H1 (cell line): Measurements from ENCODE around the gene OTOS. TPM values are rescaled to one million over a fixed set of nuclear protein-coding genes. Genes with fewer than 3 reads are reported as not detected.

ENCODE experiments used
- CTCF ChIA-PET: fragments of 300-600 bp; sonication (Branson Sonifier 250); formaldehyde crosslinking; loops from one replicate; lab custom pipeline; 2021; ENCODE audit not compliant: partially characterized antibody; lab: Charles Lee
- POLR2A ChIA-PET: fragments of 300-600 bp; sonication (Branson Sonifier 250); formaldehyde crosslinking; loops from one replicate; lab custom pipeline; 2021; ENCODE audit warnings: inconsistent platforms; ENCODE audit not compliant: partially characterized antibody; lab: Charles Lee
- DNase-seq, 2 experiments: peaks; one replicate each; pipeline versions ENCODE4 v3.0.0 to v3.0.0-alpha.2; 2010 to 2022; ENCODE audit warnings: low spot score in 2 of 2, low read depth in 1 of 2, mixed read lengths in 1 of 2
- FAIRE-seq: peaks from 2 replicates; lab custom pipeline; 2011; peaks lifted over from hg19 to GRCh38; lab: Jason Lieb, UNC
- H2AFZ ChIP-seq: 2 replicates; pipeline ENCODE4 v1.8.1; 2012; ENCODE audit warnings: low read length, inconsistent platforms
- H2AK5ac ChIP-seq: 2 replicates; pipeline ENCODE4 v1.6.1; 2013; ENCODE audit warnings: low read depth, low read length
- H2BK120ac ChIP-seq: replicated peaks from 2 replicates; pipeline ENCODE3; 2013; ENCODE audit warnings: low read depth, low read length, inconsistent platforms
- H2BK12ac ChIP-seq: 2 replicates; pipeline ENCODE4 v1.6.1; 2013; ENCODE audit warnings: low read depth, low read length
- H2BK15ac ChIP-seq: 2 replicates; pipeline ENCODE4 v1.6.1; 2013; ENCODE audit warnings: low read length
- H2BK20ac ChIP-seq: 2 replicates; pipeline ENCODE4 v1.6.1; 2013; ENCODE audit warnings: low read length
- H2BK5ac ChIP-seq: 2 replicates; pipeline ENCODE4 v1.6.1; 2013; ENCODE audit warnings: low read depth, low read length
- H3K14ac ChIP-seq: 2 replicates; pipeline ENCODE4 v1.6.1; 2013; ENCODE audit warnings: inconsistent platforms; ENCODE audit not compliant: insufficient read length
- H3K18ac ChIP-seq: 2 replicates; pipeline ENCODE4 v1.6.1; 2013; ENCODE audit warnings: low read length; ENCODE audit errors: extremely low read depth
- H3K23ac ChIP-seq: 2 replicates; pipeline ENCODE4 v1.6.1; 2013; ENCODE audit warnings: inconsistent platforms; ENCODE audit not compliant: insufficient read length
- H3K23me2 ChIP-seq: 2 replicates; pipeline ENCODE4 v1.6.1; 2013; ENCODE audit warnings: low read depth, low read length
- H3K27ac ChIP-seq: 2 replicates; pipeline ENCODE4 v1.6.1; 2011; ENCODE audit warnings: low read depth, low read length, inconsistent platforms
- H3K27me3 ChIP-seq, 4 experiments: replicated peaks in 1 of 4; 1 replicate in 1 of 4; 2 replicates in 3 of 4; pipeline versions ENCODE4 v1.6.1 to v1.8.1; 2011 to 2013; ENCODE audit warnings: low read length in 3 of 4, mild to moderate bottlenecking in 3 of 4, inconsistent platforms in 2 of 4, mixed read lengths in 2 of 4, moderate library complexity in 1 of 4; ENCODE audit not compliant: control insufficient read depth in 3 of 4, insufficient read depth in 3 of 4; ENCODE audit errors: extremely low read depth in 1 of 4
- H3K36me3 ChIP-seq, 4 experiments: 2 replicates each; pipeline versions ENCODE4 v1.6.1 to v1.8.1; 2011 to 2013; ENCODE audit warnings: mild to moderate bottlenecking in 4 of 4, low read length in 3 of 4, moderate library complexity in 2 of 4, control low read depth in 1 of 4, inconsistent platforms in 1 of 4; ENCODE audit not compliant: insufficient read depth in 4 of 4, control insufficient read depth in 2 of 4
- H3K4ac ChIP-seq: replicated peaks from 2 replicates; pipeline ENCODE3; 2013; ENCODE audit warnings: low read length, low read depth, mixed read lengths, inconsistent platforms; ENCODE audit not compliant: insufficient read length
- H3K4me1 ChIP-seq, 4 experiments: replicated peaks in 1 of 4; 1 replicate in 1 of 4; 2 replicates in 3 of 4; pipeline versions ENCODE4 v1.6.1 to v1.8.1; 2011 to 2013; ENCODE audit warnings: low read length in 3 of 4, inconsistent platforms in 2 of 4, mixed read lengths in 1 of 4; ENCODE audit not compliant: insufficient read depth in 4 of 4, control insufficient read depth in 3 of 4
- H3K4me2 ChIP-seq, 2 experiments: 2 replicates each; pipeline versions ENCODE4 v1.6.1 to v1.8.1; 2011 to 2013; ENCODE audit warnings: low read depth in 2 of 2, low read length in 2 of 2, control low read depth in 1 of 2, inconsistent platforms in 1 of 2, mild to moderate bottlenecking in 1 of 2; ENCODE audit not compliant: insufficient read depth in 1 of 2
- H3K4me3 ChIP-seq, 4 experiments: fragments of 200-600, 300-600 bp in 1 of 4; sonication (generic), shearing (Covaris generic), sonication (Bioruptor Twin) in 1 of 4; 2 replicates each; pipeline versions ENCODE4 v1.5.1 to v1.8.1; 2011 to 2016; ENCODE audit warnings: low read length in 4 of 4, low read depth in 3 of 4, control low read depth in 2 of 4, inconsistent platforms in 2 of 4, mild to moderate bottlenecking in 2 of 4, mixed read lengths in 1 of 4, moderate library complexity in 1 of 4; ENCODE audit not compliant: insufficient read depth in 2 of 4; ENCODE audit errors: extremely low read depth in 1 of 4
- H3K56ac ChIP-seq: replicated peaks from 2 replicates; pipeline ENCODE3; 2013; ENCODE audit warnings: low read depth, mild to moderate bottlenecking, mixed read lengths, low read length, inconsistent platforms; ENCODE audit not compliant: insufficient read length
- H3K79me1 ChIP-seq: 2 replicates; pipeline ENCODE4 v1.6.1; 2013; ENCODE audit warnings: low read depth, low read length, control low read depth
- H3K79me2 ChIP-seq, 2 experiments: 2 replicates each; pipeline versions ENCODE4 v1.6.1 to v1.8.1; 2012 to 2013; ENCODE audit warnings: low read length in 2 of 2, mild to moderate bottlenecking in 2 of 2, inconsistent platforms in 1 of 2; ENCODE audit not compliant: insufficient read depth in 2 of 2, control insufficient read depth in 1 of 2
- H3K9ac ChIP-seq, 4 experiments: replicated peaks in 1 of 4; 1 replicate in 1 of 4; 2 replicates in 3 of 4; pipeline versions ENCODE4 v1.6.1 to v1.8.1; 2011 to 2013; ENCODE audit warnings: low read depth in 3 of 4, low read length in 3 of 4, control low read depth in 2 of 4, mild to moderate bottlenecking in 2 of 4, moderate library complexity in 2 of 4, inconsistent platforms in 1 of 4; ENCODE audit errors: extremely low read depth in 1 of 4
- H3K9me3 ChIP-seq, 2 experiments: 2 replicates each; pipeline versions ENCODE4 v1.6.1 to v1.8.1; 2012 to 2013; ENCODE audit warnings: mild to moderate bottlenecking in 2 of 2, moderate library complexity in 2 of 2, control low read depth in 1 of 2, inconsistent platforms in 1 of 2, low read depth in 1 of 2, low read length in 1 of 2, mixed read lengths in 1 of 2; ENCODE audit not compliant: insufficient read depth in 2 of 2
- H4K20me1 ChIP-seq, 2 experiments: replicated peaks in 1 of 2; 2 replicates each; pipeline versions ENCODE3 to v1.8.1; 2011 to 2013; ENCODE audit warnings: inconsistent platforms in 2 of 2, low read length in 2 of 2, mild to moderate bottlenecking in 1 of 2; ENCODE audit not compliant: insufficient read depth in 2 of 2, control insufficient read depth in 1 of 2
- H4K5ac ChIP-seq: 2 replicates; pipeline ENCODE4 v1.6.1; 2013; ENCODE audit warnings: low read length, low read depth, mixed read lengths, inconsistent platforms; ENCODE audit not compliant: insufficient read length
- H4K8ac ChIP-seq: 2 replicates; pipeline ENCODE4 v1.8.0; 2013; ENCODE audit warnings: mild to moderate bottlenecking, moderate library complexity, low read length, inconsistent platforms; ENCODE audit not compliant: insufficient read depth; ENCODE audit errors: extremely low read depth
- H4K91ac ChIP-seq: replicated peaks from 2 replicates; pipeline ENCODE3; 2013; ENCODE audit warnings: low read length, mixed read lengths, inconsistent platforms; ENCODE audit not compliant: insufficient read length
- HDAC6 ChIP-seq: IDR thresholded peaks from one replicate; pipeline ENCODE4 v1.7.1; 2012; ENCODE audit warnings: low read depth, mild to moderate bottlenecking, inconsistent platforms, low read length, moderate library complexity
- NRF1 ChIP-seq: IDR thresholded peaks from 2 replicates; pipeline ENCODE4 v1.6.1; 2011; ENCODE audit warnings: mild to moderate bottlenecking, low read depth, low read length, improper control_type of control experiment
- RXRA ChIP-seq: IDR thresholded peaks from 2 replicates; pipeline ENCODE4 v1.6.1; 2011; ENCODE audit warnings: low read depth, mild to moderate bottlenecking, low read length, moderate library complexity; ENCODE audit not compliant: insufficient read depth
- ZNF274 ChIP-seq: IDR thresholded peaks from 2 replicates; pipeline ENCODE4 v1.7.0; 2012; ENCODE audit warnings: low read length, borderline replicate concordance; ENCODE audit errors: extremely low read depth
- WGBS, 2 experiments: shearing (Covaris generic) in 1 of 2; methylation state at CpG; one replicate each; pipeline versions ENCODE4 v1.1.6 to v1.1.7; 2013 to 2015; ENCODE audit warnings: low lambda C conversion rate in 2 of 2, mixed read lengths in 2 of 2, inconsistent platforms in 1 of 2, low coverage in 1 of 2, missing lambda C conversion rate in 1 of 2; ENCODE audit not compliant: insufficient replicate concordance in 2 of 2, insufficient coverage in 1 of 2, insufficient read length in 1 of 2; ENCODE audit errors: extremely low coverage in 1 of 2, missing lambda C conversion rate in 1 of 2; 5-methylcytosine and 5-hydroxymethylcytosine counted together
- polyA plus RNA-seq, 7 experiments: library from polyadenylated mRNA; depleted of rRNA in 3 of 7; stranded (reverse) in 5 of 7; unstranded in 2 of 7; fragments of >200 nt in 5 of 7; fragments of 200-250 nt in 2 of 7; gene quantifications; 1 replicate in 5 of 7; 2 replicates in 1 of 7; 4 replicates in 1 of 7; pipeline versions ENCODE4 v1.2.1 to v1.2.3, GENCODE V29; 2011 to 2013; ENCODE audit warnings: missing spikeins in 2 of 7, mixed read lengths in 2 of 7
- total RNA-seq: library from RNA; stranded (reverse); fragmentation: NEBNext Ultra II Directional; extraction: Animal tissue kit (Norgen Biotek cat#: 25700); gene quantifications from 2 replicates; pipeline ENCODE4 v1.2.1, GENCODE V29; 2021
- TF ChIP-seq, protein P1 (sequence below): IDR thresholded peaks from 2 replicates; pipeline ENCODE4 v1.6.1; 2011; ENCODE audit warnings: low read length, improper control_type of control experiment
- TF ChIP-seq, protein P2 (sequence below), 3 experiments: IDR thresholded peaks; 1 replicate in 2 of 3; 2 replicates in 1 of 3; pipeline versions ENCODE4 v1.5.1 to v1.6.1; 2011; ENCODE audit warnings: low read length in 3 of 3, mild to moderate bottlenecking in 3 of 3, inconsistent platforms in 2 of 3, low read depth in 1 of 3, moderate library complexity in 1 of 3; ENCODE audit not compliant: insufficient read depth in 1 of 3; ENCODE audit errors: control extremely low read depth in 1 of 3
- TF ChIP-seq, protein P3 (sequence below): IDR thresholded peaks from 2 replicates; pipeline ENCODE4 v1.6.1; 2012; ENCODE audit warnings: inconsistent platforms
- TF ChIP-seq, protein P4 (sequence below): IDR thresholded peaks from 2 replicates; pipeline ENCODE4 v1.6.1; 2012; ENCODE audit warnings: inconsistent platforms

Gene OTOS
- total and polyA plus RNA-seq, 2 of the 8 experiments (the other 6 are each of a cell fraction or from before 2014, with no cell fraction given): 0.17 TPM; not detected in 1

- ChIA-PET CTCF (interaction anchor here (0.8 kb wide), 1 partner anchor 30 kb away, joined by 3 read pairs; no protein-coding TSS in a partner anchor), POLR2A (no interaction called here)
- no peak for FAIRE-seq
- TF ChIP-seq, protein P1, sequence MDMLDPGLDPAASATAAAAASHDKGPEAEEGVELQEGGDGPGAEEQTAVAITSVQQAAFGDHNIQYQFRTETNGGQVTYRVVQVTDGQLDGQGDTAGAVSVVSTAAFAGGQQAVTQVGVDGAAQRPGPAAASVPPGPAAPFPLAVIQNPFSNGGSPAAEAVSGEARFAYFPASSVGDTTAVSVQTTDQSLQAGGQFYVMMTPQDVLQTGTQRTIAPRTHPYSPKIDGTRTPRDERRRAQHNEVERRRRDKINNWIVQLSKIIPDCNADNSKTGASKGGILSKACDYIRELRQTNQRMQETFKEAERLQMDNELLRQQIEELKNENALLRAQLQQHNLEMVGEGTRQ: no peak
- TF ChIP-seq, protein P2, sequence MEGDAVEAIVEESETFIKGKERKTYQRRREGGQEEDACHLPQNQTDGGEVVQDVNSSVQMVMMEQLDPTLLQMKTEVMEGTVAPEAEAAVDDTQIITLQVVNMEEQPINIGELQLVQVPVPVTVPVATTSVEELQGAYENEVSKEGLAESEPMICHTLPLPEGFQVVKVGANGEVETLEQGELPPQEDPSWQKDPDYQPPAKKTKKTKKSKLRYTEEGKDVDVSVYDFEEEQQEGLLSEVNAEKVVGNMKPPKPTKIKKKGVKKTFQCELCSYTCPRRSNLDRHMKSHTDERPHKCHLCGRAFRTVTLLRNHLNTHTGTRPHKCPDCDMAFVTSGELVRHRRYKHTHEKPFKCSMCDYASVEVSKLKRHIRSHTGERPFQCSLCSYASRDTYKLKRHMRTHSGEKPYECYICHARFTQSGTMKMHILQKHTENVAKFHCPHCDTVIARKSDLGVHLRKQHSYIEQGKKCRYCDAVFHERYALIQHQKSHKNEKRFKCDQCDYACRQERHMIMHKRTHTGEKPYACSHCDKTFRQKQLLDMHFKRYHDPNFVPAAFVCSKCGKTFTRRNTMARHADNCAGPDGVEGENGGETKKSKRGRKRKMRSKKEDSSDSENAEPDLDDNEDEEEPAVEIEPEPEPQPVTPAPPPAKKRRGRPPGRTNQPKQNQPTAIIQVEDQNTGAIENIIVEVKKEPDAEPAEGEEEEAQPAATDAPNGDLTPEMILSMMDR (IDR thresholded peaks at IDR 0.05; ENCODE audit: control extremely low read depth in 1 of 3, insufficient read depth in 1 of 3, low read depth in 1 of 3, low read length in 3 of 3): no peak
- TF ChIP-seq HDAC6 (no peak), RXRA (no peak), ZNF274 (no peak), NRF1 (no peak)
- TF ChIP-seq, protein P3, sequence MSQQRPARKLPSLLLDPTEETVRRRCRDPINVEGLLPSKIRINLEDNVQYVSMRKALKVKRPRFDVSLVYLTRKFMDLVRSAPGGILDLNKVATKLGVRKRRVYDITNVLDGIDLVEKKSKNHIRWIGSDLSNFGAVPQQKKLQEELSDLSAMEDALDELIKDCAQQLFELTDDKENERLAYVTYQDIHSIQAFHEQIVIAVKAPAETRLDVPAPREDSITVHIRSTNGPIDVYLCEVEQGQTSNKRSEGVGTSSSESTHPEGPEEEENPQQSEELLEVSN: no peak
- TF ChIP-seq, protein P4, sequence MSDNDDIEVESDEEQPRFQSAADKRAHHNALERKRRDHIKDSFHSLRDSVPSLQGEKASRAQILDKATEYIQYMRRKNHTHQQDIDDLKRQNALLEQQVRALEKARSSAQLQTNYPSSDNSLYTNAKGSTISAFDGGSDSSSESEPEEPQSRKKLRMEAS: no peak
Measured at GRCh38 chr2:240114233-240114632, 26.2 kb downstream of the OTOS start.

More at GRCh38 chr2:240114233-240114632, 26.2 kb downstream of the OTOS start:
- Histone ChIP-seq H2BK15ac (no peak overlapping the region), H2BK5ac (no peak overlapping the region), H2AFZ (no peak overlapping the region), H3K4me2 (no peak overlapping the region), H4K20me1 (no peaks in the 10 kb centered on the region), H3K4me1 (peaks cover 0 to 5% (median 0%) of the 10 kb centered on the region in 4 experiments; a peak in 2 of 7 replicates), H3K56ac (no peak overlapping the region), H3K79me1 (no peaks in the 10 kb centered on the region), H3K27me3 (no peaks in the 10 kb centered on the region; a peak in 1 of 7 replicates), H3K79me2 (no peaks in the 10 kb centered on the region), H2AK5ac (no peak overlapping the region), H2BK20ac (no peak overlapping the region), H3K9ac (no peak overlapping the region), H3K4ac (no peak overlapping the region), H2BK120ac (no peak overlapping the region), H3K23ac (no peak overlapping the region), H3K27ac (no peak overlapping the region), H2BK12ac (no peak overlapping the region), H3K4me3 (no peak overlapping the region), H3K23me2 (no peaks in the 10 kb centered on the region), H3K14ac (no peak overlapping the region), H3K9me3 (peaks cover 0 to 3% of the 10 kb centered on the region in 2 experiments; a peak in 2 of 4 replicates), H3K18ac (no peak overlapping the region), H3K36me3 (no peaks in the 10 kb centered on the region), H4K5ac (no peak overlapping the region), H4K8ac (no peak overlapping the region), H4K91ac (no peak overlapping the region)
- DNase-seq: no peak
- WGBS, 2 experiments: 87% methylated on average over 6 of the region's 6 CpGs; no CpG with 5 or more reads in 1 of the 2 experiments
